Neutrophil (primary cell): ENCODE data around the gene PPP2R2C.

Source experiments
- H3K27ac ChIP-seq: fragments of 200-600 bp; sonication (generic); 2 replicates; pipeline ENCODE4 v1.5.1; 2016; ENCODE audit warnings: mild to moderate bottlenecking, moderate library complexity
- H3K27me3 ChIP-seq: fragments of 200-600 bp; sonication (generic); 2 replicates; pipeline ENCODE4 v1.6.0; 2016; ENCODE audit warnings: mild to moderate bottlenecking
- H3K36me3 ChIP-seq: fragments of 200-600 bp; sonication (generic); 2 replicates; pipeline ENCODE4 v1.5.1; 2017
- H3K4me1 ChIP-seq, 2 experiments: fragments of 200-600 bp in 1 of 2; sonication (generic) in 1 of 2; 1 replicate in 1 of 2; 2 replicates in 1 of 2; pipeline versions ENCODE4 v1.5.1 to v1.6.1; 2013 to 2016; ENCODE audit warnings: low read depth in 1 of 2, low read length in 1 of 2, mild to moderate bottlenecking in 1 of 2, moderate library complexity in 1 of 2; ENCODE audit not compliant: control insufficient read depth in 1 of 2, insufficient read depth in 1 of 2
- H3K4me3 ChIP-seq, 2 experiments: fragments of 200-600 bp in 1 of 2; sonication (generic) in 1 of 2; 1 replicate in 1 of 2; 2 replicates in 1 of 2; pipeline ENCODE4 v1.5.1; 2013 to 2016; ENCODE audit warnings: low read depth in 1 of 2, low read length in 1 of 2, mild to moderate bottlenecking in 1 of 2, moderate library complexity in 1 of 2
- H3K9me3 ChIP-seq: fragments of 200-600 bp; sonication (generic); 2 replicates; pipeline ENCODE4 v1.5.1; 2016
- TF ChIP-seq, protein P1 (sequence below): fragments of 200-600 bp; sonication (generic); IDR thresholded peaks from 2 replicates; pipeline ENCODE4 v1.5.1; 2016; ENCODE audit warnings: antibody characterized with exemption

Gene PPP2R2C

DNA sequence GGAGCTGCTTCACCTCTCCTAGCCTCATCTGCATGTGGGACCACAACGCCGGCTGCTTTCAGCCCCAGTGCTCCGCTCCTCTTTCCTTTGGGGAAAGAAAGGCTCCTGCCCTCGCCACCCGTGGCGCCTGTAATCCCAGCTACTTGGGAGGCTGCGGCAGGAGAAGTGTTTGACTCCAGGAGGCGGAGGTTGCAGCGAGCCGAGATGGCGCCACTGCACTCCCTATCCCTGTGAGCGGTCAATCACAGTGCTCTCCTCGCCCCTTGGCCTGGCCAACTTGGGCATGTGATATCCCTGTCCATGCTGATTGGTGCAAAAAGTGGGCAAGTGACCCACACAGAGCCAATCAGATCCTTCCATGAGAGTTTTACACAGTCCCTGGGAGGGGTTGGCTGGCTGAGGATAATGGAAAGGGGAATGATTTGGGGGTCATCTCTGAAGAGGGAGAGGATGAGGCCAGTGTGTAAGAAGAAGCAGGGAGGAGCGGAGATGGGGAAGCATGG lies 146.6 kb downstream of the PPP2R2C start:
- TF ChIP-seq, protein P1, sequence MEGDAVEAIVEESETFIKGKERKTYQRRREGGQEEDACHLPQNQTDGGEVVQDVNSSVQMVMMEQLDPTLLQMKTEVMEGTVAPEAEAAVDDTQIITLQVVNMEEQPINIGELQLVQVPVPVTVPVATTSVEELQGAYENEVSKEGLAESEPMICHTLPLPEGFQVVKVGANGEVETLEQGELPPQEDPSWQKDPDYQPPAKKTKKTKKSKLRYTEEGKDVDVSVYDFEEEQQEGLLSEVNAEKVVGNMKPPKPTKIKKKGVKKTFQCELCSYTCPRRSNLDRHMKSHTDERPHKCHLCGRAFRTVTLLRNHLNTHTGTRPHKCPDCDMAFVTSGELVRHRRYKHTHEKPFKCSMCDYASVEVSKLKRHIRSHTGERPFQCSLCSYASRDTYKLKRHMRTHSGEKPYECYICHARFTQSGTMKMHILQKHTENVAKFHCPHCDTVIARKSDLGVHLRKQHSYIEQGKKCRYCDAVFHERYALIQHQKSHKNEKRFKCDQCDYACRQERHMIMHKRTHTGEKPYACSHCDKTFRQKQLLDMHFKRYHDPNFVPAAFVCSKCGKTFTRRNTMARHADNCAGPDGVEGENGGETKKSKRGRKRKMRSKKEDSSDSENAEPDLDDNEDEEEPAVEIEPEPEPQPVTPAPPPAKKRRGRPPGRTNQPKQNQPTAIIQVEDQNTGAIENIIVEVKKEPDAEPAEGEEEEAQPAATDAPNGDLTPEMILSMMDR: no peak
- peaks cover 8 to 11% of the 10 kb centered on the region in 2 experiments for H3K4me1 ChIP-seq
- H3K4me3 ChIP-seq: no peak overlapping the region
- no peaks in the 10 kb centered on the region for H3K9me3 ChIP-seq
- H3K27ac ChIP-seq: no peak overlapping the region
- H3K36me3 ChIP-seq: no peaks in the 10 kb centered on the region
- peaks cover 51% of the 10 kb centered on the region for H3K27me3 ChIP-seq

DNA sequence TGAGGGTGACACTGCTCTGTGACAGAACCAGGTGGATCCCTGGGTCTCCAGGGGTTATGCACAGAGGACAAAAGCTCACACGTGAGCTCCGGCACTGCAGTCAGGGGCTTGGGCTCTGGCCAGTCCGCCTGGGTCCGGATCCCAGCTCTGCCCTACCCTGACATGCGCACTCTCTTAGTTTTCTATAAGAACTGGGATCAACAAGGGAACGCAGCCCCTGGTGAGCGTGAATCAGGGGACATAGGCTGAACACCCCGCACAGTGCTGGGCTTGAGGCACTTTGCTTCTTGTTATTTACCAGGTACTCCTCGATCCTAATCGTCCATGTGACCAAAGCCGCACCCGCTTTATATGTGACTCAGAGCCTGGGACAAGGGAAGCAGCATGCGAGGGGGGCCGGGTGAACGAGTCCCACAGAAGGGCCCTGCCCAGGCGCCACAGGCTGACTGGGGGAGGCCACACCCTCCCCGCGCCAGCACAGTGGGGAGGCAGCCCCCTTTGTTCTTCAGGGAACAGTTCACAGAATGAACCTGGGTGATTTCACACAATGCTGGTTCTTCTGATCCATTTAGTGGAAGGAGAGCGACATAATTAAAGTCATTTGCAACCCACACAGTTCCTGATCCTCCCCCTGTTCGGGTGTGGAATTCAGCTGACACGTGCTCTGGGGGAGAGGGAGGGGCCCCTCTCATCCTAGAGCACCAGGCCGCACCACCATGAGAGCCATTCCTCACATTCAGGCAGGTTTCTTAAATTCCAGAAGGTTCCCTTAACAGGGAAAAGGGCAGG lies 147.2 kb downstream of the PPP2R2C start:
- peaks cover 8 to 11% of the 10 kb centered on the region in 2 experiments for H3K4me1 ChIP-seq
- TF ChIP-seq, protein P1: no peak
- no peak overlapping the region for H3K27ac ChIP-seq
- H3K4me3 ChIP-seq: no peak overlapping the region
- H3K9me3 ChIP-seq: no peaks in the 10 kb centered on the region
- no peaks in the 10 kb centered on the region for H3K36me3 ChIP-seq
- H3K27me3 ChIP-seq: peaks cover 51% of the 10 kb centered on the region

- no peaks in the 10 kb centered on the region for H3K36me3 ChIP-seq
- H3K9me3 ChIP-seq: no peaks in the 10 kb centered on the region
- H3K27ac ChIP-seq: no peak overlapping the region
- peaks cover 51% of the 10 kb centered on the region for H3K27me3 ChIP-seq
- peaks cover 8 to 11% of the 10 kb centered on the region in 2 experiments for H3K4me1 ChIP-seq
- H3K4me3 ChIP-seq: no peak overlapping the region
- TF ChIP-seq, protein P1: no peak
These were observed 147.9 kb downstream of the PPP2R2C start for GRCh38 chr4:6324461-6324998.

DNA sequence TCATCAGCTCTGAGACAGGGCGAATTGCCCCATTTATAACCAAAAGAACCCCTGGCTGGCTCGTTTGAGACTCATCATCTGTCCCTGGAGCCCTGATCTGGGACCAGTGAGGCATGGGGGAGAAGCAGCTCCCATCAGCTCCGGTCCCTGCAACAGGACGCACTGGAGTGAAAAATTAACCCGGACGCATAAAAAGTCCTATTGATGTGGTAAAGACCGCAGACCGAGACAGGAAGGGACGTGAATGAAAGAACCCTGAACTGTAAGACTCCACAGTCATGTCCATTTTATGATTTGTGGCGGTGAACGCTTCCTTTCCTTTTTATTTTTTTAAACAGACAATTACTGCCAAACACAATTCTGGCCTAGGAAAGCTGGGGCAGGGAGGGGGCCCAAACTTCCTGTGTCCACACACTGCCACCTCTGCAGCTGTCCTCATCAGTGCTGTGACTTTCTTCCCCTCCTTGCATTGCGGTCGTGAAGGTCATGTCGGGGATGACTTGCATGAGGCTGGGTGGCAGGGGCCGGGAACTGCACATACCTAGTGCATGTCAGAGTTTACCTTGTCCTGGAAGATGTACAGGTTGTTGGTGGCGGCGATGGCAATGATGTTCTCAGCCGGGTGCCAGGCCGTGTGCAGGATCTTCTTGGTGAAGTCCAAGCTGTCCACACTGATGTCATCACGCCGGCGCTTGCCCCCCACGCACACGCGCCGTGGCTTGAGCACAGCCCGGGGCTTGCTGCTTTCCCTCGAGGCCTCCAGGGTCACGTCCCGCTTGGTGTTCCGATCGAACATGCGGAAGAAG lies 149.4 kb downstream of the PPP2R2C start:
- H3K9me3 ChIP-seq: no peaks in the 10 kb centered on the region
- H3K4me1 ChIP-seq: peaks cover 8 to 11% of the 10 kb centered on the region in 2 experiments
- peaks cover 51% of the 10 kb centered on the region for H3K27me3 ChIP-seq
- no peak overlapping the region for H3K4me3 ChIP-seq
- TF ChIP-seq, protein P1: no peak
- H3K27ac ChIP-seq: no peak overlapping the region
- H3K36me3 ChIP-seq: no peaks in the 10 kb centered on the region

- Histone ChIP-seq H3K4me3 (no peak overlapping the region), H3K27ac (no peak overlapping the region), H3K4me1 (peaks cover 8 to 11% of the 10 kb centered on the region in 2 experiments), H3K27me3 (peaks cover 48% of the 10 kb centered on the region), H3K9me3 (no peaks in the 10 kb centered on the region), H3K36me3 (no peaks in the 10 kb centered on the region)
- TF ChIP-seq, protein P1: no peak
These were observed 150.2 kb downstream of the PPP2R2C start for GRCh38 chr4:6322067-6322760.
